Activated CD8-positive, alpha-beta memory T cell treated with anti-CD3 and anti-CD28 coated beads for 1 hour (primary cell): ENCODE results near the gene MFAP2.

ENCODE experiments used
- DNase-seq, 2 donors: peaks; one replicate each; pipeline ENCODE4 v3.0.0-alpha.2; 2020; ENCODE audit warnings: low read depth in 1 of 2; ENCODE audit errors: extremely low read depth in 1 of 2

Gene MFAP2

DNA sequence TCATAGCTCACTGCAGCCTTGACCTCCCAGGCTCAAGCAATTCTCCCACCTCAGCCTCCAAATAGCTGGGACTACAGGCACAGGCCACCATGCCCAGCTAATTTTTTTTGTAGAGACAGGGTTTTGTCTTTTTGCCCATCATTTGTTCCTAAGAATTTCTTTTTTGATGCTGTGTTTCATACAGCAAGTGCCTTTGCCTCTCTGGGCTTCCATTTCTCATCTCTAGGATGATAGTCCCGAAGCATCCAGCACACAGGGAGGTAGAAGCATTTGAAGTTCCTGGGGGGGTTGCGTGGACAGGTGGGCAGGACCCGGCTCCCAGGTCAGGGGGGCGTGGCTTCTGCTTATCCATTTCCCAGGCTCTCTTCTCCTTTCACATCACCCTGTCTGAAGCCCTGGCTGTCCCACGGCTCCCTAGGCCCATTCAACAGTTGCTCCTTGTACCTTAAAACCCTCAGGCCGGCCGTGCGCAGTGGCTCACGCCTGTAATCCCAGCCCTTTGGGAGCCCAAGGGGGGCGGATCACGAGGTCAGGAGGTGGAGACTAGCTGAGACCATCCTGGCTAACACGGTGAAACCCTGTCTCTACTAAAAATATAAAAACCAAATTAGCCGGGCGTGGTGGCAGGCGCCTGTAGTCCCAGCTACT, 27.9 kb upstream of the MFAP2 start:
- no peak for DNase-seq

DNA sequence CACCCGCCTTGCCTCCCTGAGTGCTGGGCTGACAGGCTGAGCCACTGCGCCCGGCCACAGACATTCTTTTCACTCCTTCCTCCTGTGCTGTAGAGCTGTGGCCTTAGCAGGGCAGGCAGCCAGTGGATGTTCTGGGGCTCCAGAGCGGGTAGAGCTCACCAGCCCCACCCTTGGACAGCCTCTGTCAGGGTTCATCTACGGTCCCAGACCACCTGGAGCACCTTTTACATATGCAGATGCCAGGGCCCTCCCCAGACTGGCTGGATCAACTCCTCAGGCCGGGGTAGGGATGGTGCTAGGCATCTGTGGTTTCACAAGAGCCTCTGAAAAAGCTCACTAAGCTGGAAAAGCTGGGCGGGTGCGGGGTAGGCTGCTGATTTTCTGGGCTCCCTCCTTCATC, 26.7 kb upstream of the MFAP2 start:
- no peak for DNase-seq

DNA sequence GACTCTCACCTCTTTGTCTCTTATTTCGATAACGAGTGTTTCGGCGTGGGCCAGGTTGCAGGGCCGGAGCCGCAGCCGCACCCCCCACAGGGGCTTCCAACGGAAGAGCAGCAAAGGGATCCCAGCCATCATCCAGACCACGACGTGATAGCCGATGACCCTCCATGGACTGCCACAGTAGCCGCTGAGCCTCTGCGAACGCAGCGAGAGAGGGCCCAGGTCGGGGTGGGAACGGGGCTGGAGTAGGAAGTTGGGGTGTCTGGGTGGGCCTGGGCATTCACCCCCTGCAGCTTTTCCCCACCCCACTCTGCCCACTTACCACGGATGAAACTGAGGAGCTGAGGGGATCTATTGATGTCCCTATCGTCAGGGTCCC, 24.9 kb upstream of the MFAP2 start:
- DNase-seq = no peak

DNA sequence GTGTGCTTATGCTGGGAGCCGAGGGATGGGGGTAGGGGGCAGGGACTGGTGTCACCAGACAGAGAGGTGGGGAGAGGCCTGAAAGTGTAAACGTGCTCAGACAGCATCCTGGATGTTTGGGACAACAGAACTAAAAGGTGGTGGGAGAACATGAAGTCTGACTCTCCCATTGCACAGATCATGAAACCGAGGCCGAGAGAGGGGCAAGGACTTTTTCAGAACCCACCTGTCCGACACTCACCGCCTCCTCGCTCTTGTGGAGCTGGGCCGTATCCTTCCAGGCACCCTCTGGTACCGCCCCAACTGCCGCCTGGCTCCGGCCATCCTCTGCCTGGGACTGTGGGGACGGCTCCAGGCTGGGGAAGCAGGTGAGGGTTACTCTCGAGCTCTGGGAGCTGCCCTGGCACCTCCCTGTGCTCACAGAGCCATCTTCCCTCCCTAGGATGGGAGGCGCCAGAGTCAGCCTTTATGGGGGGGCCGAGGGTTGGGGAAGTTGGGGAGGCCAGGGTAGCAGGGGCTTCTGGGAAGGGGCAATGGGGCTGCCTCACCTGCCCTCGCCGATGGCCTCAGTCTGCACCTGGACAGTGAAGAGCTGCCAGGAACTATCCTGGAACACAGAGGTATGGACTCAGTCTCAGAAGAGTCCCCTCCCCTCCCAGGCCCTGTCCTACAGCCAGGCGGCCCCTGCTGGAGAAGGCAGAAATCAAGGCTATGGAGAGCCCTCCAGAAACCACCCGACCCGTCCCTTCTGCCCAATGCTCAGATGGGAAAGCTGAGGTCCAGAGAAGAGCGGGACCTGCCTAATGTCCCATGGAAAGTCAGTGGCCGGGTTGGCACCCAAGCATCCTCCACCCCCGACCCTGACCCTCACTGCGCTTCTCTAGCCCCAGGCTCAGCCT, 24.3 kb upstream of the MFAP2 start:
- no peak for DNase-seq

DNA sequence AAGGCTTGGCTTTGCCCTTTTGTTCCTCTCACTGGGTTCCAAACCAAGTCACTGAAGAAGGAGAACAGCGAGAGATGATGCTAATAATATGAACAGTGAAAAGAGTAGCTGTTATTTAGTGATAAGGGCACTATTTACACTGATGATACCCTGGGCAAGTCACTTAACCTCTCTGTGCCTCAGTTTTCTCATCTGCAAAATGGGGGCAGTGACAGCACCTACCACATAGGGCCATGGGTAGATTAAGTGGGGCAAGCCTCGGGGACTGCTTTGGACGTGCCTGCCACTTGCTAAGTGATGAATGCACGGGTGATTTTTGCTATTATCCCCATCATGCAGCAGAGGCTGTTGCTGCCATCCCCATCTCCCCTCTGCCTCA, 22.1 kb upstream of the MFAP2 start:
- DNase-seq = no peak

DNA sequence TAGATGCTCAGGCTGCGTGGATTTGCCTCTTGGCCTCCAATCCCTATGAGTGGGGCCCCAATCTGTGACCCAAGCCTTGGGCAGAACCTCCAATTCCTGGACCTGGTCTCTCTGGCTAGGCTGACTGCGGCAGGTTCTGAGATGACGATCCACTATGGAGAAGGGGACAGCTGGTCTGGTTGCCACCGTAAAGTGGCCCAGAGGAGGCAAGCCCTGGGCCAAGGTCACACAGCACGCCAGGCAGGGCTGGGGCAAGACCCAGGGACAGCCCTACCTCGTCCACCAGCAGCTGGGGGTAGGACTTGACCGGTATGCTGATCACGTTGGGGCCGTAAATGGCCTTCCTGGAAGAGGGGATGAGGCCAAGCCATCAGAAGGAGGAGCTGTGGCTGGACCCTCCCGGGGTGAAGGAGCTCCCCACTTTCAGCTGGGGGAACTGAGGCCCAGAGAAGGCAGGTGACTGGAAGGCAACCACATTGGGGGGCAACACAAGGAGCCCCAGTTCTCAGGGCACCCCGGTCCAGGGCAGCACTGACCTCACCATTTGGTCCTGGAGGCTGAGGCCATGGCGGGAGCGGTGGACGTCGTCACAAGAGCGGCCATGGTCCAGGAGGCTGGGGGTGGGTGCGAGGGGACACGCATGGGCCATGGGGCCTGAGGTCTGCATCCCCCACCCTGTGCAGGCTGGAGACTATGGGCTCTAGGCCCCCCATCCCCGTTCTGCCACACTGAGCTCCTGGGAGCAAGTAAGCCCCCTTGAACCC, 21.5 kb upstream of the MFAP2 start:
- no peak for DNase-seq

DNA sequence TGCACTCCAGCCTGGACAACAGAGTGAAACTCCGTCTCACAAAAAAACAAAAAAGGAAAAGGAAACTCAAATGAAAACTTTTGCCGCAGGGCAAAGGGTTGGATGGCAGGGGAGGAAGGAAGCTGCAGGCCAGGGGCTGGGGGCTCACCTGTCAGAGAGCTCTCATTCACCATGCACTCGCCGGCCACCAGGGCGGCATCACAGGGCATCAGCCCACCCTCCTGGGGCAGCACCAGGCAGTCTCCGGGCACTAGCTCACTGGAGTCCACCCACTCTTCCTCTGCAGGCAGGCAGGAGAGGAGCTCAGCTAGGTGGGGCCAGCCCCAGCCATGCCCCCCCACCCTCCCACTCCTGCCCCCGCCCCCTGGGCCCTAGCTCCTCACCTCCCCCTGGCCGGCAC, 19.4 kb upstream of the MFAP2 start:
- DNase-seq = no peak

DNA sequence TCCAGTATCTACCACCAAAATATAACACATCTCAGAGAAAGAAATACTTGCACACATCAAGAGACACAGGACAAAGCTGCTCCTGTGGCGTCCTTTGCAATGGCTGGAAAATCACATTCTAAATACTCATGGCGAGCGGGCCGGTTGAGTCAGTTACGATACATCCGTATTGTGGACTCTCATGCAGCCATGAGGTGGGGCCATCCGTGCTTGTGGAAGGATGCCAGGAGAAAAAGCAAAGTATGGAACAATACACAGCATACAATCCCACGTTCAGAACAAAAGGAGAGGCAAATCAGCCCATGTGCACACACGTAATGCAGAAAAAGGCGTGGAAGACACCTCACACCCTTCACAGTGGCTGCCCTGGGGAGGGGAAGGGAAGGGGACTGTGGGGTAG, 18.2 kb upstream of the MFAP2 start:
- no peak for DNase-seq

DNA sequence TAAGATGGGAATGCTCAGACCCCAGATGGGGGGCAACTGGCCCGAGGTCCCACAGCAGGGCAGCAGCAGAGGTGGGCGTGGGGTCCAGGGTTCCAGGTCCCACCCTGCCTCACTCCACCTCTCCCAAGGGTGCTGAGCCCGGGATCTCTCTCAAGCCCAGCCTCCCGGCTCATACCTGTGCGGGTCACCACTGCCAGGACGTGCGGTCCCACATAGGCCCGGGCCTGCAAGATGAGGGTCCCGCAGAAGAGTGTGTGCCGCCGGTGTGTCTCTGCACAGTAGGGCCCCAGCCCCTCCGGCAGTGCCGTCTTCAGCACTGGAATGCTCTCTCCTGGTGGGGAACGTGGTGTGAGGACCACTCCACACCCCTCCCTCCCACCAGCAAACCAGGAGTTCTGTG, 16.4 kb upstream of the MFAP2 start:
- DNase-seq = no peak

DNA sequence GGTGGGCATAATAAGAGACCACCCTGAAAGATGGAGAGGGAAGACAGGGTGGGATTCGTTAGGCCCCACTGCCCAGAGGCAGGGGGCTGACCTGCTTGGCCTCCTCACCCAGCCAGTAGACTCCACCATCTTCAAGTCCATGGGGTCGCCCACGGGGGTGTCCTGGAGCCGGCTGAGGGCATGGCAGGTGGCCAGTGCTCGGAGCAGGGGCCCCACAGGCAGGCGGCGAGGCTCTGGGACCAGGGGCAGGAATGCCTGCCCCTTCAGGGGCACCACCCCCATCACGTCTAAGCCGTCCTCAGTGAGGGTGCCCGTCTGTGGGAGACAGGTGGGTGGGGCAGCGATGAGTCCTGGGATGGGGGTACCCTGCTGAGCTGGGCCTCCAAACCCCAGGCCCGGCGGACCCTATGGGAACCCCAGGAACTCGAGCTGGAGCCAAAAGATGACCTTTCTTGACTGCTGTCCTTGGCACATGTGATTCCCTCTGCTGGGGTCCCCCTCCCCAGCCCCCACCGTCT, 13.2 kb upstream of the MFAP2 start:
- no peak for DNase-seq

DNA sequence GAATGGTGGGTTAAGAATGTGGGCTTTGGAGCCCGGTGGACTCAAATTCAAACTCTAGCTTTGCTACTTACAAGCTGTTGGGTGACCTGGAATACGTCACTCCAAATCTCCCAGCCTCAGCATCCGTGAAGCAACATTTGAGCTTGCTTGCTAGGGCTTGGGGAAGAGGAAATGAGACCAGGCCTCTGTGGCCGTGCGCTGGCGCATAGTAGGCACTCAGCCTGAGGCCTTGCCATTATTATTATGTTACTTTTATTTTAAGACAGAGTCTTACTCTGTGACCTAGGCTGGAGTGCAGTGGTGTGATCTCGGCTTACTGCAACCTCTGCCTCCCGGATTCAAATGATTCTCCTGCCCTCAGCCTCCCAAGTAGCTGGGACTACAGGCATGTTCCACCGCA, 12.3 kb upstream of the MFAP2 start:
- DNase-seq = no peak

DNA sequence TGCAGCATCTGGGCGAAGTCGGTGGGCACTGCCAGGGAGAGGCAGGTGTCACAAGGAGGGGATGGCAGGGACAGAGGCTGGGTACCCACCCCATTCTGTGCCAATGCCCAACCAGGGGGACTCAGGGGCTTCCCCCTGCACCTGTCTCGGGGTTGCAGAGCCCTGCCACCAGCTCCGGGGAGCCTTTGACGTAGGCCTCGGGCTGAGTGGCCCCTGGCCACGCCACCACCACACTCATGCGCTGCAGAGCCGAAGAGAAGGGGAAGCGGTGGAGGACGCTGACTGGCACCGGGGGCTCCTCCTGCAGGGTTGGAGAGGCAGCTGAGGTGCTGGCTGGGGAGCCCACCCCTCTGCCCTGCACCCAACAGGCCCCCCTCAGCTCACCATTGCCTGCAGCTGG, 11.7 kb upstream of the MFAP2 start:
- DNase-seq = no peak

DNA sequence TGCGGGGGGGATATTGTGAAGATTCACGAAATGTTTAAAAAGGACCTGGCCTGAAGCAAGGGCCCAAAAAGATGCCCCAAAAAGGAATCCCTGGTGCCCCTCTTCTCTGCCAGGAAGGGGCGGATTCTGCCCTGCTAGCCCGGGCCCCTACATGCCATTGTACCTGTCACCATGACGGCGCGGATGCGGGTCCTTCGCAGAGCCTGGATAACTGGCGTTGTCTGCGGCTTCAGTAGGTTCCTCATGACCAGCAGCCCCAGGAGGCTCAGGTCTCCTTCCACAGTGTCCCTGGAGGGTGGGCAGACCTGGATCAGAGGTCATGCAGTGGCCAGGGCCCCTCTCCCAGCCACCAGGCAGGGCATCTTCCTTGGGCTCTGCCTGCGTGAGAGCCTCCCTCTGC, 11.2 kb upstream of the MFAP2 start:
- no peak for DNase-seq

DNA sequence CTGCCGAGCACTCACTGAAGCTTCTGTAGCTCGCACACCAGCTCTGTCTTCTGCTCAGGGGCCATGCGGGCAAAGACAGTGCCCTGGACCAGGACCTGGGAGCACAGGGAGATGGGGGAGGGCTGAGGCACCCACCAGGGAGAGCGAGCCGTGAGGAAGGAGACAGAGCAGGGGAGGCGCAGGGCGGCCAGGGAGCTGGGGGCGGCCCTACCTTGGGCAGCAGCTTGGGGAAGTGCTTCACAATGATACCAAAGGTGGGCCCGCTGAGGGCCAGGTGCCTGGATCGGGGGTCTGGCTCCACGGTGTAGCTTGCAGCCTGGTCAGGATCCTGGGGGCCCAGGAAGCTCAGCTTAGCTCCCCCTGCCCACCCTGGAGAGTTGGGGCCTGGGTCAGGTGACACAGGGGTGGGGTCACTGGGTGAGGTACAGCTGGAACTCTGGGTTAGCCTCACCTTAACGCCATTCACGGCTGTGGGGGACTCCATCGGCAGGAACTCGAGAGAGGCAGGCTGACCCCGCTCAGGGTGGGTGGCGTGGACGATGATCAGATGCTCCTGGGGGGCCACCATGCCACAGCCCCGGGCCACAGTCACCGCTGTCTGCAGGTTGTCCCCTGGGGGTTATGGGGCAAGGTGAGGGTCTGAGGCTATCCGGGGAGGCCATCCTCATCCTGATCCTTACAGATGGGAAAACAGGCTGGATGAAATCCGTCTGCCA, 9.4 kb upstream of the MFAP2 start:
- DNase-seq = no peak

DNA sequence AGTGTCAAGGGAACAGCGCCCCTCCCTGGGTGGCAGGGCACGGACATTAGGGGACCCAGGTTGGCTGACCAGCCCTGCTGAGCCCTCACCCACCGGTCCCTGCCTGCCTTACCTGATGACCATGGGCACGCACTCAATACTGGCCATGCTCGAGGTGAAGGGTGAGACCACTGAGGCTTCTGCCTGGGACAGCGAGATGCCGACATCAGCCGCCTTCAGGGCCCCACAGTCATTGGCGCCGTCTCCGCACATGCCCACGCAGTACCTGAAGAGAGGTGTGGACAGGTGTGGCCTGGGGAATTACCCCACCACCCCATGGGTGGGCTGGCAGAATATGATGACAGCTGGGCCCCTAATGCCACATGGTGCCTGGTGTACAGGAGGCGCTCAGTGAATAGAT, 7.8 kb upstream of the MFAP2 start:
- DNase-seq = no peak

DNA sequence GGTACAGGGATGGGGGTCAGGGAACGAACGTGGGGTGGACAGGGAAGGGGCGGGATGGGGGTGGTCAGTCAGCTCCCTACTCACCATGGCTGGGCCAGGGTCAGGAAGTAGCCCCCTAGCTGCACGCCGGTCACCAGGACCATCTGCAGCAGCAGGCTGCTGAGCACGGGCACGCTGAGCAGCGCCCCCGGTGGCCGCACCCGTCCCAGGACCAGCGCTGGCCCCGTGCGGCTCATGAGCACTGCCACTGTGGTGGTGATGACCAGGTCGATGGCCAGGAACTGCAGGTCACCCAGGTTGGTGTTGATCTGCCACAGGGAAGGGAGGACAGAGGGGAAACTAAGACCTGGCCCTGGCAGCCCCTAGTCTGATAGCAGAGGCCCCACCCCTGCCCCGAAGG, 6.5 kb upstream of the MFAP2 start:
- no peak for DNase-seq

DNA sequence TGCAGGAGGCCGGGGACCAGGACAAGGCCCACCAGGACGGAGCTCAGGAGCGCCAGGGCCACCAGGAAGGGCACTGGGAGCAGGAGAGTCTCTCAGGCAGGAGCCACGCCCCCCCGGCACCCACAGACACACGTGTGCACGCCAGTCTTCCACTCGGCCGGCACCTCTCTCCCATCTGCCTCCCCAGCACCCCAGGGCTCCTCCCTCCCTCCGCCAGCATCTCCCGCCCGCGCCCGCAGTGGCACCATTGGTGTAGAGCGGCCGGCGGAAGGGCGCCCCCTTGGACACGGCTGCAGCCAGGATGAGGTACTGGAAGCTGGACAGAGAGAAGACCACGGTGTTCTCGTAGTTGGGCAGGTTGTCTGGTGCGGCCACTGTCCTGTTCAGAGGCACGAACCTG, 6.1 kb upstream of the MFAP2 start:
- no peak for DNase-seq

DNA sequence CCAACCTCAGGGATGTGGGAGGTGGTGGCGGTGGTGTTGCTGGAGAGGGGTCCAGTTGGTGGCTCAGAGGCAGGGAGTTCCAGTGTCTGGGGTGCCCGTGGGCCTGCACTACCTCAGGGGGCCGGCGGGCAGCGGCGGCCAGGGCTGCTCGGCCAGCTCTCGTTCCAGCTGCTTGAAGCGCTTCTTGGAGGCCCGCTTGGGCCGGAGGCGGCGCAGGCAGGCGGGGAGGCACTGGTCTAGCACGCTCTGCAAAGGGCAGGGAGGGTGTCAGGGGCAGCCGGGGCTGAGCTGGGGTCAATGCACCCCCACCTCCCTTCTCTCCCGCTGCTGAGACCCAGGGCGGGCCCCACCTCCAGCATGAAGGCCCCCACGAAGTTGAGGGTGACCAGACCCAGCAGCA, 5.7 kb upstream of the MFAP2 start:
- DNase-seq = no peak

DNA sequence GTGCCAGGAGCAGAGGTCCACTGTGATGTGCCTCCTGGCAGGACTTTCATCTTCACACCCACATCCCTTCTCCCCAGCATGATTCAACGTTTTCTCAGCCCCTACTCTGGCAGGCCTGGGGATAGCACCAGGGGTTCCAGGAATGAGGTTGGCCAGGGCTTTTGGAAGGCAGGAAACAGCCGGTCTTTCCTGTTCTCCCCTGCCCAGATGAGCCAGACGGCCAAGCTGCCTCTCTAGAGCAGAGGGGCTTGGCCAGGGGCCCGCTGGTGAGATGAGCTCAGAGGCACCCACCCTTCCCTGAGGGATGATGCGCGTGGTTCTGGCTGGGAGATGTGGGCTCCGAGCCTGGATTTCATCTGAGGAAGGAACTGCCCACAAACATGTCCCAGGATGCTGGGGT, 4.3 kb upstream of the MFAP2 start:
- no peak for DNase-seq

DNA sequence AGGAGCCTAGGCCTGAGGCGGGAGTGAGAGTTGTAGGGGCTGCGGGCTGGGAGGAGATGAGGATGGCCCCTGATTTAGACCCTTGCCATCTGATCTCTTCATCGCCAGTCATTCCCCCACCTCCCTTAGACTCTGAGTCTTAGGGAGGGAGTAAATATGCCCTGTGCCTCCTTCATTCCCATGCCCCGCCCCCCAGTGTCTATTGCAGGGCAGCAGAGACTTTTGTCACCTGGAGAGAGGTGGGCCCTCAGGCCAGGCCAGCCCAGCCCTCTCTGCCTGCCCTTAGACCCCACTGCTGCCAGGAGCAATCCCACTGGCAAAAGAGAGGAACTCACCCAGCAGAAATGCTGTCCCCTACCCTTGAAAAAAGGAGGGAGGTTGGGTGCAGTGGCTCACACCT, 3.2 kb upstream of the MFAP2 start:
- no peak for DNase-seq

DNA sequence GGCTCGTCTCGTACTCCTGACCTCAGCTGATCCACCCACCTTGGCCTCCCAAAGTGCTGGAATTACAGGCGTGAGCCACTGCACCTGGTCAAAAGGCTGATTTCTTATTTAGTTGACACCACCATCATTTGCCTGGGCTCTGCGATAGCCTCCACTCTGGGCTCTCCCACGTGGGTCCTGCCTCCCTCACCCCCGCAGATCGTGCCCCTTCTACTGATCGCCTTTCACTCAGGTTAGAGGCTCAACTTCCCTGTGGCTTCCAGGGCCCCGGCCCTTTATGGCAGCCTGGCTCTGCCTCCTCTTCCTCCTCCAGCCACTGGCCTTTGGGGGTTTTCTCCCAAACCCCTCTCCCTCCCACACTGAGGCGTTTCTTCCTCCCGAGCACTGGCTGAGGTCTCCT, 2.5 kb upstream of the MFAP2 start:
- DNase-seq = no peak
